ENCODE measurements around the gene SUMO2.

- TF ChIP-seq POLR2AphosphoS5 (IDR thresholded peaks at IDR 0.05; ENCODE audit: borderline replicate concordance, low read depth, low read length): no peak
- TF ChIP-seq EZH2 (IDR thresholded peaks at IDR 0.05): no peak
- TF ChIP-seq FOXP2 (optimal IDR thresholded peaks at IDR 0.05; ENCODE audit: control extremely low read depth, extremely low read length, insufficient read depth): no peak
Observed at GRCh38 chr17:75146592-75146991, 36.2 kb downstream of the SUMO2 start.

Data from SK-N-MC (cell line).